IPS-18c (cell line): ENCODE measurements around the gene ASCC1.
"Not testable (repeated sequence)": the region's sequence is repeated elsewhere in the genome, so short reads cannot be mapped to it uniquely, and the experiment has no call there.

Source experiments
- H3K4me3 ChIP-seq: 2 replicates; pipeline ENCODE4 v1.7.0; 2013; ENCODE audit warnings: low read depth, mild to moderate bottlenecking, low read length, moderate library complexity; ENCODE audit not compliant: insufficient read depth
- H3K9me3 ChIP-seq: one replicate; pipeline ENCODE4 v1.6.1; 2013; ENCODE audit warnings: mild to moderate bottlenecking, low read length, moderate library complexity; ENCODE audit not compliant: control insufficient read depth, insufficient read depth

The ASCC1 gene

GRCh38 chr10:72124989-72125388 lies 91.1 kb downstream of the ASCC1 start:
- H3K4me3 ChIP-seq: no peak overlapping the region

GRCh38 chr10:72124381-72124780 lies 91.7 kb downstream of the ASCC1 start:
- H3K9me3 ChIP-seq: no peaks in the 10 kb centered on the region
- H3K4me3 ChIP-seq: no peak overlapping the region

More at GRCh38 chr10:72124989-72125388, 91.1 kb downstream of the ASCC1 start:
- no peaks in the 10 kb centered on the region for H3K9me3 ChIP-seq

GRCh38 chr10:72123616-72124015 lies 92.5 kb downstream of the ASCC1 start:
- Histone ChIP-seq H3K9me3 (no peaks in the 10 kb centered on the region), H3K4me3 (no peak overlapping the region)

GRCh38 chr10:72122221-72122620 lies 93.9 kb downstream of the ASCC1 start:
- no peak overlapping the region for H3K4me3 ChIP-seq

GRCh38 chr10:72121389-72121788 lies 94.7 kb downstream of the ASCC1 start:
- no peak overlapping the region for H3K4me3 ChIP-seq
- H3K9me3 ChIP-seq: no peaks in the 10 kb centered on the region

More at GRCh38 chr10:72122221-72122620, 93.9 kb downstream of the ASCC1 start:
- H3K9me3 ChIP-seq: no peaks in the 10 kb centered on the region

GRCh38 chr10:72116372-72116771 lies 99.7 kb downstream of the ASCC1 start:
- no peaks in the 10 kb centered on the region for H3K9me3 ChIP-seq
- no peak overlapping the region for H3K4me3 ChIP-seq

GRCh38 chr10:72114706-72115450 lies 101.2 kb downstream of the ASCC1 start:
- no peaks in the 10 kb centered on the region for H3K9me3 ChIP-seq

GRCh38 chr10:72110673-72111401 lies 105.2 kb downstream of the ASCC1 start:
- no peak overlapping the region for H3K4me3 ChIP-seq
- H3K9me3 ChIP-seq: no peaks in the 10 kb centered on the region

More at GRCh38 chr10:72114706-72115450, 101.2 kb downstream of the ASCC1 start:
- no peak overlapping the region for H3K4me3 ChIP-seq

- no peaks in the 10 kb centered on the region for H3K9me3 ChIP-seq
Measured at GRCh38 chr10:72109636-72110157, 106.4 kb downstream of the ASCC1 start.

GRCh38 chr10:72108830-72109635 lies 107.0 kb downstream of the ASCC1 start:
- Histone ChIP-seq H3K9me3 (no peaks in the 10 kb centered on the region), H3K4me3 (no peak overlapping the region)

More at GRCh38 chr10:72109636-72110157, 106.4 kb downstream of the ASCC1 start:
- H3K4me3 ChIP-seq: no peak overlapping the region

- not testable (repeated sequence) for H3K9me3 ChIP-seq, H3K4me3 ChIP-seq
Measured at GRCh38 chr10:72108004-72108370, 108.1 kb downstream of the ASCC1 start.

GRCh38 chr10:72107325-72108003 lies 108.6 kb downstream of the ASCC1 start:
- no peak overlapping the region for H3K4me3 ChIP-seq
- no peaks in the 10 kb centered on the region for H3K9me3 ChIP-seq

- Histone ChIP-seq H3K4me3 (no peak overlapping the region), H3K9me3 (no peaks in the 10 kb centered on the region)
Measured at GRCh38 chr10:72106896-72107295, 109.2 kb downstream of the ASCC1 start.

- Histone ChIP-seq H3K9me3 (no peaks in the 10 kb centered on the region), H3K4me3 (no peak overlapping the region)
Measured at GRCh38 chr10:72106154-72106849, 109.8 kb downstream of the ASCC1 start.

- no peaks in the 10 kb centered on the region for H3K9me3 ChIP-seq
Measured at GRCh38 chr10:72105710-72106109, 110.4 kb downstream of the ASCC1 start.

GRCh38 chr10:72105098-72105475 lies 111.0 kb downstream of the ASCC1 start:
- H3K4me3 ChIP-seq: no peak overlapping the region
- no peaks in the 10 kb centered on the region for H3K9me3 ChIP-seq

More at GRCh38 chr10:72105710-72106109, 110.4 kb downstream of the ASCC1 start:
- H3K4me3 ChIP-seq: no peak overlapping the region
